Measurements from ENCODE around the gene KCNJ6. TPM values are rescaled to one million over a fixed set of nuclear protein-coding genes. Genes with fewer than 3 reads are reported as not detected.
A peak's percentile ranks its signal among the peaks of the same experiment; 100 is the strongest.

Gene KCNJ6
- total and polyA plus RNA-seq, 2 of the 8 experiments (the other 6 are each of a cell fraction or from before 2014, with no cell fraction given), result 0.51 to 1.2 TPM

DNA sequence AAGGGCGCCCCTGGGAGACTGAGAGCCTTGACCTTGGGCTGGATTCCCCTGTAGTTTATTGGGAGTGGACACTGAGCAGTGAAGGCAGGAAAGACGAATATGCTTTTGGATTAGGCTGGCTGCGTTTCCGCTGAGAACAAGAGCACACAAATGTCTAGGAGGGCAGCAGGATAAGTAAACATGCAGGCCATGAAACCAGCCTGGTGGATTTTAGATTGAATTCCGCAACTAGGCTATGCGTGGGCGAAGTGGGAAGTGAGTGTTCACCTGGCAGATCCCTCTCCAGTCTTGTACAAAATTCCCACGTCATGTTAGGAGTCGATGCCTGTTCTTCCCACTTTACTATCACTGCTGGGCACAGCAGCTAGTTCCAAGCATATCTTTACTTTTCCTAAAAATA is 21.4 kb upstream of the KCNJ6 start:
- H3K9me3 ChIP-seq (ENCODE audit: insufficient read depth in 2 of 2, low read depth in 1 of 2, low read length in 1 of 2), result 0 out of 4 replicates have a peak, but pooled peaks cover 0 to 5% of the 10 kb centered on the region in 2 experiments
- no peak overlapping the region for H3K56ac ChIP-seq (replicated peaks; ENCODE audit: insufficient read length, low read depth, low read length)
- ChIA-PET POLR2A (ENCODE audit: partially characterized antibody) (no interaction called here), CTCF (ENCODE audit: partially characterized antibody) (no interaction called here)
- no peak overlapping the region for H3K9ac ChIP-seq (replicated peaks in 1 of 4; ENCODE audit: extremely low read depth in 1 of 4, low read depth in 3 of 4, low read length in 3 of 4)
- H3K27ac ChIP-seq (ENCODE audit: low read depth, low read length), result no peak overlapping the region; the same call in 1 of the 2 replicates
- no peaks in the 10 kb centered on the region for H4K20me1 ChIP-seq (replicated peaks in 1 of 2; ENCODE audit: control insufficient read depth in 1 of 2, insufficient read depth in 2 of 2, low read length in 2 of 2)
- no peaks in the 10 kb centered on the region for H3K79me2 ChIP-seq (ENCODE audit: control insufficient read depth in 1 of 2, insufficient read depth in 2 of 2, low read length in 2 of 2)
- no peak overlapping the region for H2BK20ac ChIP-seq (ENCODE audit: low read length)
- H2AK5ac ChIP-seq (ENCODE audit: low read depth, low read length), result no peak overlapping the region
- H2AFZ ChIP-seq (ENCODE audit: low read length), result 0 out of 2 replicates have a peak overlapping the region, but pooled peaks have one; percentile 46
- 92% methylated on average over 9 of the region's 9 CpGs; no CpG with 5 or more reads in 1 of the 2 experiments for WGBS, 2 experiments (ENCODE audit: extremely low coverage in 1 of 2, insufficient coverage in 1 of 2, insufficient read length in 1 of 2, insufficient replicate concordance in 2 of 2, low coverage in 1 of 2, low lambda C conversion rate in 2 of 2, missing lambda C conversion rate in 1 of 2)
- no peak overlapping the region for H3K4me2 ChIP-seq (ENCODE audit: insufficient read depth in 1 of 2, low read depth in 2 of 2, low read length in 2 of 2)
- DNase-seq (ENCODE audit: low read depth in 1 of 2, low spot score in 2 of 2), result no peak
- no peaks in the 10 kb centered on the region for H3K27me3 ChIP-seq (replicated peaks in 1 of 4; ENCODE audit: control insufficient read depth in 3 of 4, extremely low read depth in 1 of 4, insufficient read depth in 3 of 4, low read length in 3 of 4)
- no peak overlapping the region for H4K5ac ChIP-seq (ENCODE audit: insufficient read length, low read depth, low read length)
- FAIRE-seq, result no peak
- no peaks in the 10 kb centered on the region for H3K36me3 ChIP-seq (ENCODE audit: control insufficient read depth in 2 of 4, insufficient read depth in 4 of 4, low read length in 3 of 4)
- no peak overlapping the region for H3K14ac ChIP-seq (ENCODE audit: insufficient read length)
- no peak overlapping the region for H4K91ac ChIP-seq (replicated peaks; ENCODE audit: insufficient read length, low read length)
- H2BK12ac ChIP-seq (ENCODE audit: low read depth, low read length), result no peak overlapping the region
- no peak overlapping the region for H3K4ac ChIP-seq (replicated peaks; ENCODE audit: insufficient read length, low read depth, low read length)
- H2BK120ac ChIP-seq (replicated peaks; ENCODE audit: low read depth, low read length), result no peak overlapping the region
- H2BK5ac ChIP-seq (ENCODE audit: low read depth, low read length), result no peak overlapping the region
- no peak overlapping the region for H3K23ac ChIP-seq (ENCODE audit: insufficient read length)
- no peak overlapping the region for H4K8ac ChIP-seq (ENCODE audit: extremely low read depth, insufficient read depth, low read length)
- H3K4me3 ChIP-seq (ENCODE audit: extremely low read depth in 1 of 4, insufficient read depth in 2 of 4, low read depth in 3 of 4, low read length in 4 of 4), result no peak overlapping the region
- no peak overlapping the region for H3K18ac ChIP-seq (ENCODE audit: extremely low read depth, low read length)
- H3K79me1 ChIP-seq (ENCODE audit: low read depth, low read length), result no peaks in the 10 kb centered on the region
- no peak overlapping the region for H2BK15ac ChIP-seq (ENCODE audit: low read length)
- no peaks in the 10 kb centered on the region for H3K23me2 ChIP-seq (ENCODE audit: low read depth, low read length)
- no peaks in the 10 kb centered on the region for H3K4me1 ChIP-seq (replicated peaks in 1 of 4; ENCODE audit: control insufficient read depth in 3 of 4, insufficient read depth in 4 of 4, low read length in 3 of 4)
- no peak for TF ChIP-seq RFX5 (IDR thresholded peaks at IDR 0.05; ENCODE audit: borderline replicate concordance, low read depth, low read length)
- no peak for TF ChIP-seq SUZ12 (IDR thresholded peaks at IDR 0.05; ENCODE audit: low read length)
- no peak for TF ChIP-seq TEAD4 (IDR thresholded peaks at IDR 0.05; ENCODE audit: low read depth, low read length)
